Fibroblast of lung (primary cell): ENCODE results near the gene SLC30A2.

ENCODE experiments used
- EZH2 ChIP-seq: IDR thresholded peaks from 2 replicates; pipeline ENCODE4 v1.5.1; 2012; ENCODE audit warnings: low read length, control low read depth, mild to moderate bottlenecking; ENCODE audit errors: missing control alignments
- TF ChIP-seq, protein P1 (sequence below), 2 donors: IDR thresholded peaks in 1 of 2; conservative IDR thresholded peaks in 1 of 2; 1 replicate in 1 of 2; 2 replicates in 1 of 2; pipeline ENCODE4 v1.5.1; 2011 to 2012; ENCODE audit warnings: low read length in 2 of 2, control low read depth in 1 of 2, inconsistent platforms in 1 of 2, low read depth in 1 of 2, mild to moderate bottlenecking in 1 of 2

DNA sequence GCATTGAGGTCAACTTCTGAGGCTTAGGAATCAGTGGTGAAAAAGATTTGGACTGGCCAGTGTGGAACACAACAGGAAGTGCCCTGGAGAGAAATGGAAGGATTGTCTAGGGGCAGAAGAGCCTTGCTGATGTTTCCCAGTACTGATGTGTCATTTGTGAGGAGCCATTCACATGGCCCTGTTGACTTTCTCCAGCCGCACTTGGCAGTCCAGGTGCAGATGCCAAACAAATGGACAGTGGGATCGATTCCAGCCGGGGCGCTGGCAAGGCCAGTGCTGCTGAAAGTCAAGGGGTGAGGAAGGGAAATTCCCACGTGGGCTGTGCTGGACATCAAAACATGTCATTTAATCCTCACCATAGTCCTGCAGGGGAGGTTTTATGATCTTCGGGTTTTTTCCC lies 26.4 kb upstream of the SLC30A2 start:
- TF ChIP-seq, protein P1, sequence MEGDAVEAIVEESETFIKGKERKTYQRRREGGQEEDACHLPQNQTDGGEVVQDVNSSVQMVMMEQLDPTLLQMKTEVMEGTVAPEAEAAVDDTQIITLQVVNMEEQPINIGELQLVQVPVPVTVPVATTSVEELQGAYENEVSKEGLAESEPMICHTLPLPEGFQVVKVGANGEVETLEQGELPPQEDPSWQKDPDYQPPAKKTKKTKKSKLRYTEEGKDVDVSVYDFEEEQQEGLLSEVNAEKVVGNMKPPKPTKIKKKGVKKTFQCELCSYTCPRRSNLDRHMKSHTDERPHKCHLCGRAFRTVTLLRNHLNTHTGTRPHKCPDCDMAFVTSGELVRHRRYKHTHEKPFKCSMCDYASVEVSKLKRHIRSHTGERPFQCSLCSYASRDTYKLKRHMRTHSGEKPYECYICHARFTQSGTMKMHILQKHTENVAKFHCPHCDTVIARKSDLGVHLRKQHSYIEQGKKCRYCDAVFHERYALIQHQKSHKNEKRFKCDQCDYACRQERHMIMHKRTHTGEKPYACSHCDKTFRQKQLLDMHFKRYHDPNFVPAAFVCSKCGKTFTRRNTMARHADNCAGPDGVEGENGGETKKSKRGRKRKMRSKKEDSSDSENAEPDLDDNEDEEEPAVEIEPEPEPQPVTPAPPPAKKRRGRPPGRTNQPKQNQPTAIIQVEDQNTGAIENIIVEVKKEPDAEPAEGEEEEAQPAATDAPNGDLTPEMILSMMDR (conservative IDR thresholded peaks at IDR 0.05 in 1 of 2, IDR thresholded peaks at IDR 0.05 in 1 of 2; ENCODE audit: low read depth in 1 of 2, low read length in 2 of 2), result no peak
- TF ChIP-seq EZH2, result no peak
